GM12875 (cell line): ENCODE results near the gene RP9.

ENCODE experiments used
- H3K4me3 ChIP-seq: one replicate; pipeline ENCODE4 v1.5.1; 2011; ENCODE audit warnings: low read depth, low read length, control low read depth
- TF ChIP-seq, protein P1 (sequence below): IDR thresholded peaks from 2 replicates; pipeline ENCODE4 v1.5.1; 2011; ENCODE audit warnings: low read depth, mild to moderate bottlenecking, control low read depth, inconsistent platforms, low read length, moderate library complexity, borderline replicate concordance; ENCODE audit not compliant: insufficient read depth

RP9 gene

DNA sequence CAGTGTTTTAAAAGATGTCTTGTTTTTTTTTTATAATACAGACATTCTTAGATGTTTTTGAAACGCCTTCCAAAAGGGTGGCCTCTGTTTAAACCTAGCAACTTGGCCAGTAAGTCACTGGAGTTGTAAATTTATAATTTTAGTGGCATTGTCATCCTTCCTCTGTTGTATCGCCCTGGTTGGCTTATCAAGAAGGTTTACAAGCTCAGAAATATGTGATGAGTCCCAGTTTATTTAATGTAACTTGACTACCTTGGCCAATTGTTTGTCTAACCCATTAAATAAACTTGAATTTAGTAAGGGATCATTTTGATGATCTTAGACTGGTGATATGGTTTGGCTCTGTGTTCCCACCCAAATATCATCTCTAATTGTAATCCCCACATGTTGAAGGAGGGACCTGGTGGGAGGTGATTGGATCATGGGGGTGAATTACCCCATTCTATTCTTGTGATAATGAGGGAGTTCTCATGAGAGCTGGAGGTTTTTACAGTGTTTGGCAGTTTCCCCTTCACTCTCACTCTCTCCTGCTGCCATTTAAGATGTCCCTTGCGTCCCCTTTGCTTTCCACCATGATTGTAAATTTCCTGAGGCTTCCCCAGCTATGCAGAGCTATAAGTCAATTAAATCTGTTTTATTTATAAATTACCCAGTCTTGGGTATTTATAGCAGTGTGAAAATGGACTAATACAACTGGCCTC is 33.2 kb downstream of the RP9 start:
- no peak overlapping the region for H3K4me3 ChIP-seq
- TF ChIP-seq, protein P1, sequence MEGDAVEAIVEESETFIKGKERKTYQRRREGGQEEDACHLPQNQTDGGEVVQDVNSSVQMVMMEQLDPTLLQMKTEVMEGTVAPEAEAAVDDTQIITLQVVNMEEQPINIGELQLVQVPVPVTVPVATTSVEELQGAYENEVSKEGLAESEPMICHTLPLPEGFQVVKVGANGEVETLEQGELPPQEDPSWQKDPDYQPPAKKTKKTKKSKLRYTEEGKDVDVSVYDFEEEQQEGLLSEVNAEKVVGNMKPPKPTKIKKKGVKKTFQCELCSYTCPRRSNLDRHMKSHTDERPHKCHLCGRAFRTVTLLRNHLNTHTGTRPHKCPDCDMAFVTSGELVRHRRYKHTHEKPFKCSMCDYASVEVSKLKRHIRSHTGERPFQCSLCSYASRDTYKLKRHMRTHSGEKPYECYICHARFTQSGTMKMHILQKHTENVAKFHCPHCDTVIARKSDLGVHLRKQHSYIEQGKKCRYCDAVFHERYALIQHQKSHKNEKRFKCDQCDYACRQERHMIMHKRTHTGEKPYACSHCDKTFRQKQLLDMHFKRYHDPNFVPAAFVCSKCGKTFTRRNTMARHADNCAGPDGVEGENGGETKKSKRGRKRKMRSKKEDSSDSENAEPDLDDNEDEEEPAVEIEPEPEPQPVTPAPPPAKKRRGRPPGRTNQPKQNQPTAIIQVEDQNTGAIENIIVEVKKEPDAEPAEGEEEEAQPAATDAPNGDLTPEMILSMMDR: no peak

DNA sequence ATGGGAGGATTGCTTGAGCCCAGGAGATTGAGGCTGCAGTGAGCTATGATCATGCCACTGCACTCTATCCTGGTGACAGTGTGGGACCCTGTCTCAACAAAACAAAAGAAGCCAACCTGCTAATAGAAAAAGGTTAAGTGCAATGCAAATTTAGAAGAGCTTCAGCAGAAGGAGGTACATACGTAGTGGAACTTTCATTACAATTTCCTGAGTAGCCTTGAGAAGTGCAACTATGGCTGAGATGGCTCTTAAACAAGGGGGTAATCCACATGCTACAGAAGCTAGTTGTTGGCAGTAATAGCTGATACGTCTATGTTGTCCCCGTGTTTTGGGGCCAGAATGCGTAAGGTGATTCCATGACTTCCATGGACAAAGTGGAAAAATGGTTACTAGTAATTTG is 36.0 kb downstream of the RP9 start:
- TF ChIP-seq, protein P1: no peak

DNA sequence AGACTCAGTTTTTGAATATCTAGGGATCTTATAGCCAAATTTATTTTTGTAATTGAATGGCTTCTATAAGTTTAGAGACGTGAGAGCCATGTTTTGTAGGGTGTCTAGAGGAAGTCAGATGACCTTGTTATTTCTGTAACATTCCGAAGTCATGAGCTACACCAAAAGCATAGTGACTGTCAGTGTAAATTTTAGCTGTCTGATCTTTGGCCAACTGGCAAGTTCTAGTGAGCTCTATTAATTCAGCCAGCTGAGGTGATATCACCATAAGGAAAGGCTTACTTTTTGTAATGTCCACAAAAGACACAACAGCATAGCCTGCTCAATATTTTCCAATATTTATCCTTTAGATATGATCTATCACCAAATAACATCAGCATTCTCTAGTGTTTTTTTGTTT is 36.7 kb downstream of the RP9 start:
- no peak overlapping the region for H3K4me3 ChIP-seq
- TF ChIP-seq, protein P1: no peak

More for the DNA sequence above, 36.0 kb downstream of the RP9 start:
- H3K4me3 ChIP-seq: no peak overlapping the region

DNA sequence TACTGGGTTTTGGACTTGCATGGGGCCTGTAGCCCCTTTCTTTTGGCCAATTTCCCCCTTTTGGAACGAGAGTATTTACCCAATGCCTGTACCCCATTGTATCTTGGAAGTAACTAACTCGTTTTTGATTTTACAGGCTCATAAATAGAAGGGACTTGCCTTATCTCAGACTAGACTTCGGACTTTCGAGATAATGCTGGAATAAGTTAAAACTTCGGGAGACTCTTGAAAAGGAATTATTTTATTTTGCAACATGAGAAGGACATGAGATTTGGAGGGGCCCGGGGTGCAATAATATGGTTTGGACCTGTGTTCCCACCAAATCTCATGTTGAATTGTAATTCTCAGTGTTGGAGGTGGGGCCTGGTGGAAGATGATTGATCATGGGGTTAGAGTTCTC is 38.4 kb downstream of the RP9 start:
- TF ChIP-seq, protein P1: no peak
- no peak overlapping the region for H3K4me3 ChIP-seq

DNA sequence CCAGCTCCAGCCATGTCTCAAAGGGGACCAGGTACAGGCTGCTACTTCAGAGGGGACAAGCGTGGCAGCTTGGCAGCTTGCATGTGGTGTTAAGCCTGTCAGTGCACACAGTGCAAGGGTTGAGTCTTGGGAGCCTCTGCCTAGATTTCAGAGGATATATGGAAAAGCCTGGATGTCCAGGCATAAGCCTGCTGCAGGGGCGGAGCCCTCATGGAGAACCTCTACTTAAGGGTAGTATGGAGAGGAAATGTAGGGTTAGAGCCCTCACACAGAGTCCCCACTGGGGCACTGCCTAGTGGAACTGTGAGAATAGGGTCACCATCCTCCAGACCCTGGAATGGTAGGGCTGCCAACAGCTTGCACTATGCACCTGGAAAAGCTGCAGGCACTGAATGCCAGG is 38.9 kb downstream of the RP9 start:
- no peak overlapping the region for H3K4me3 ChIP-seq
- TF ChIP-seq, protein P1: no peak

DNA sequence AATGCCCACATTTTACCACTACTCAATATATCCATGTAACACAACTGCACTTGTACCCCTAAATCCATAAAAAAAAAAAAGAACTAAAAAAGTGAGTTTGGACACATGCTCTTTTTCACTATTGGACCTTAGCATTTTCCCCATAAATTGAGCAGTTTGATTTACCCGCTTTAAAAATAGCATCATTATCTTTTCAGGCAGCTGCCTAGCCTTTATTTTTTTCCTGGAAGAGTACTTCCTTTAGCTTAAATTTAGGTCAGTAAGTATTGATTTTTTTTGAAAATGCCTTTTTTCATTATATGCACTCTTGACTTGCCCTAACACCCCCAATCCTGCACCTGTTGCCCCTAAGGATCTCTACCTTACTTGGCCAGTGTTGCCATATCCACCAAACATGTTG is 41.3 kb downstream of the RP9 start:
- H3K4me3 ChIP-seq: no peak overlapping the region
- TF ChIP-seq, protein P1: no peak

DNA sequence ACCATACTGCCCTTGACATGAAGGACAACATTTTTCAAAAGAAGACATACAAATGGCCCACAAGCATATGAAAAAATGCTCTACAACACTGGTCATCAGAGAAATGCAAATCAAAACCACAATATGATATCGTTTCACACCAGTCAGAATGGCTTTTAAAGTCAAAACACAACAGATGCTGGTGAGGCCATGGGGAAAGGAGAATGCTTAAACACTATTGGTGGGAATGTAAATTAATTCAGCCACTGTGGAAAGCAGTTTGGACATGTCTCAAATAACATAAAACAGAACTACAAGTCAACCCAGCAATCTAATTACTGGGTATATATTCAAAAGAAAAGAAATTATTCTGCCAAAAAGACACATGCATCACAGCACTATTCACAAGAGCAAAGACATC is 42.4 kb downstream of the RP9 start:
- TF ChIP-seq, protein P1: no peak
- no peak overlapping the region for H3K4me3 ChIP-seq
